RWPE1 (cell line): ENCODE data around the gene ACAP2.

Source experiments
- CTCF ChIA-PET: fragments of 350-600 bp; sonication (Branson Sonifier 250); formaldehyde crosslinking; extraction: SDS; loops from one replicate; lab custom pipeline; 2021; lab: Yijun Ruan, JAX
- POLR2A ChIA-PET: fragments of 400-600 bp; formaldehyde crosslinking; extraction: SDS; loops from one replicate; lab custom pipeline; 2020; ENCODE audit warnings: antibody characterized with exemption; ENCODE audit not compliant: low non-redundant PET; lab: Yijun Ruan, JAX
- DNase-seq: peaks from one replicate; pipeline ENCODE4 v3.0.0; 2012; ENCODE audit warnings: low spot score
- H3K27ac ChIP-seq: fragments of 450-650 bp; 2 replicates; pipeline ENCODE4 v1.5.1; 2017
- CTCF ChIP-seq: fragments of 450-650 bp; conservative IDR thresholded peaks from 2 replicates; pipeline ENCODE4 v1.5.1; 2017; ENCODE audit warnings: low read depth, mild to moderate bottlenecking

The ACAP2 gene

GRCh38 chr3:195249057-195249770, 193.6 kb downstream of the ACAP2 start:
- no peak overlapping the region for H3K27ac ChIP-seq
- ChIA-PET POLR2A (no interaction called here), CTCF (interaction anchor here (0.6 kb wide), 1 partner anchor 143 kb away, joined by 4 read pairs; no protein-coding TSS in a partner anchor)
- no peak for TF ChIP-seq CTCF
- no peak for DNase-seq

DNA sequence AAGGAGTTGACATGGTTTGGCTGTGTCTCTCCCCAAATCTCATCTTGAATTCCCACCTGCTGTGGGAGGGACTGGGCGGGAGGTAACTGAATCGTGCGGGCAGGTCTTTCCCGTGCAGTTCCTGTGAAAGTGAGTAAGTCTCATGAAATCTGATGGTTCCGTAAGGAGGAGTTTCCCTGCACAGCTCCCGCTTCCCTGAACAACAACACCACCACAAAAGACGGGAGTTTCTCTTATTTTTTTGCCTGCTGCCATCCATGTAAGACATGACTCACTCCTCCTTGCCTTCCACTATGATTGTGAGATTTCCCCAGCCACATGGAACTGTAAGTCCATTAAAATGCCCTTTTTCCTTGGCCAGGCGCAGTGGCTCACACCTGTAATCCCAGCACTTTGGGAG, 194.5 kb downstream of the ACAP2 start:
- H3K27ac ChIP-seq, result no peak overlapping the region
- no peak for TF ChIP-seq CTCF
- DNase-seq, result no peak
- ChIA-PET CTCF (interaction anchor here (0.6 kb wide), 1 partner anchor 142 kb away, joined by 4 read pairs; no protein-coding TSS in a partner anchor), POLR2A (no interaction called here)

DNA sequence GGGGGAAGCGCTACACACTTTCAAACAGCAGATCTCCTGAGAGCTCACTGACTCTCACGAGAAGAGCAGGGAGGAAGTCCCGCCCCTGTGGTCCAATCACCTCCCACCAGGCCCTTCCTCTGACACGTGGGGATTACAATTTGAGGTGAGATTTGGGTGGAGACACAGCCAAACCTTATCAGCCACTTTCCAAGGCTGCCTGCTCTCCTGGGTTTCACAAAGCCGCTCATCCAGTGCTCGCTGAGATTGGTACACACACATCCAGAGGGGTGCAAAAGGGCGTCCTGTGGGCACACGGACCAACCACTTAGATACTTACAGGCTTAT, 195.0 kb downstream of the ACAP2 start:
- ChIA-PET POLR2A (no interaction called here), CTCF (no interaction called here)
- H3K27ac ChIP-seq, result no peak overlapping the region
- TF ChIP-seq CTCF, result no peak
- no peak for DNase-seq

DNA sequence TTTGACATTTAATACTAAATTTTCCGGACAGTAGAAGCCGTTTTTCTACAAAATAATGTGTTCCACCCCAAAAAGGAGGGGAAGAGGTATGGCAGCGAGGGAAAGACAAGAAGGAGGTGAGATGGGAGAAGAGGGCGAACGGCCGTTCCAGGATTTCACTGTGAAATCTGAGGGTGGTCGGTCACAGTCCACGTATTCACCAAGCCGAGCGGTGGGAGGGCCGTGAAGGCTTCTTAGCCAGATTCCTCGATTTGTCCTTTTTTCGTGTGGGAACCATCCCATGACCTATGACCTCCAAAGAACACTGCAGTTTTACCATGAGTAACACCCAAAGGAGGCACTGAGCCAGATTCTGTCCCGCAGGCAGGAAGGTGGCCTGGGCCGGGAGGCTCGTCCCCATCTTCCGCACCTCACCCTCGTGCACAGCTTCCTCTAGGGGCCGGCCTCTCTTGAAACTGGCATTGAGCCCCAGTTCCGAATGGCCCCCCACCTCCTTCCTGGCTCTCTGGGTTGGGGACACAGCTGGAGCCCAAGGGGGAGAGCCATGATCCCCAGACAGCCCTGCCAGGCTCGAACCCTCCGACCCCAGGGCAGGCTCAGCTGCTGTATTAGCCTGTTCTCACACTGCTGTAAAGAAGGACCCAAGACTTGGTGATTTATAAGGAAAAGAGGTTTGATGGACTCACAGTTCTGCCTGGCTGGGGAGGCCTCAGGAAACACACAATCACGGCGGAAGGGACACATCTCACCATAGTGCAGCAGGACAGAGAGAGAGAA, 195.5 kb downstream of the ACAP2 start:
- TF ChIP-seq CTCF, result no peak
- ChIA-PET POLR2A (no interaction called here), CTCF (no interaction called here)
- no peak overlapping the region for H3K27ac ChIP-seq
- no peak for DNase-seq

- no peak overlapping the region for H3K27ac ChIP-seq
- DNase-seq, result no peak
- no peak for TF ChIP-seq CTCF
- CTCF ChIA-PET, result no interaction called here
- POLR2A ChIA-PET, result no interaction called here
Observed at GRCh38 chr3:195246581-195246995, 196.2 kb downstream of the ACAP2 start.

DNA sequence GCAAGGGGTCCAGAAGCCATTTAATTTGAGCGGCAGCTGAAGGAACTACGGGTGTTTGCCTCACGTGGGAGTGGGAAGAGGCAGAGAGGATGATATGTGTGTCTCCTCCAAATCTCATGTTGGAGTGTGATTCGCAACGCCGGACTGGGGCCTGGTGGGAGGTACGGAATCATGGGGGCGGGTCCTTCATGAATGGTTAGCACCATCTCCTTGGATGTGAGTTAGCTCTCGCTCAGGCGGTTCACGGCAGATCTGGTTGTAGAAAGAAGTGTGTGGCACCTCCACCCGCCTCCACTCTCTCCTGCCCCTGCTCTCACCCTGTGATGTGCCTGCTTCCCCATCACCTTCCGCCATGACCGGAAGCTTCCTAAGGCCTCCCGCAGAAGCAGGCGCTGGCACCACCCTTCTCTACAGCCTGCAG, 197.3 kb downstream of the ACAP2 start:
- POLR2A ChIA-PET, result no interaction called here
- no peak for TF ChIP-seq CTCF
- no peak overlapping the region for H3K27ac ChIP-seq
- CTCF ChIA-PET, result no interaction called here
- DNase-seq, result no peak
